Uterus (tissue), 4 donors: ENCODE data around the gene CHST15. TPM values are rescaled to one million over a fixed set of nuclear protein-coding genes. Genes with fewer than 3 reads are reported as not detected.

ENCODE experiments used
- DNase-seq, 2 donors: peaks; one replicate each; pipeline ENCODE4 v3.0.0-alpha.2; 2019 to 2020
- H3K27ac ChIP-seq, 2 donors: fragments of 200-600 bp; sonication (generic); 1 replicate in 1 of 2; 2 replicates in 1 of 2; pipeline ENCODE4 v1.5.1; 2016 to 2018
- H3K27me3 ChIP-seq, 2 donors: fragments of 200-600 bp; sonication (generic); one replicate each; pipeline ENCODE4 v1.5.1; 2018 to 2019; ENCODE audit warnings: control low read depth in 1 of 2
- H3K36me3 ChIP-seq, 2 donors: fragments of 200-600 bp; sonication (generic); one replicate each; pipeline ENCODE4 v1.5.1; 2019; ENCODE audit warnings: control low read depth in 1 of 2
- H3K4me1 ChIP-seq, 2 donors: fragments of 200-600 bp; sonication (generic); one replicate each; pipeline ENCODE4 v1.5.1; 2018 to 2019; ENCODE audit warnings: control low read depth in 1 of 2
- H3K4me3 ChIP-seq, 2 donors: fragments of 200-600 bp; sonication (generic); 1 replicate in 1 of 2; 2 replicates in 1 of 2; pipeline ENCODE4 v1.5.1; 2018 to 2019; ENCODE audit warnings: mild to moderate bottlenecking in 1 of 2
- H3K9me3 ChIP-seq, 2 donors: fragments of 200-600 bp; sonication (generic); one replicate each; pipeline ENCODE4 v1.5.1; 2019; ENCODE audit warnings: control low read depth in 1 of 2
- POLR2A ChIP-seq, 2 donors: fragments of 450-650 bp; IDR thresholded peaks; one replicate each; pipeline ENCODE4 v1.6.1; 2016; ENCODE audit warnings: antibody characterized with exemption in 2 of 2, mild to moderate bottlenecking in 1 of 2, moderate library complexity in 1 of 2
- intact Hi-C: fragments of 100-400 bp; cut with DNase I; formaldehyde crosslinking; loops from one replicate; pipeline ENCODE4 v1.15.1; 2023; ENCODE audit warnings: low total_unique reads
- total RNA-seq, 4 donors: library from RNA; depleted of rRNA in 3 of 4; stranded (reverse); fragments of >200 nt in 3 of 4; gene quantifications; one replicate each; pipeline versions ENCODE4 v1.1.0 to v1.2.4, GENCODE V29; 2014 to 2023
- TF ChIP-seq, protein P1 (sequence below), 4 experiments: fragments of 200-600 bp in 2 of 4; fragments of 450-650 bp in 2 of 4; sonication (generic) in 2 of 4; IDR thresholded peaks; one replicate each; pipeline ENCODE4 v1.5.1; 2016 to 2019; ENCODE audit warnings: antibody characterized with exemption in 4 of 4, mild to moderate bottlenecking in 2 of 4, moderate library complexity in 1 of 4
- donor health status: DM: yes; HTN: yes; CAD: no.

The CHST15 gene
- total RNA-seq, 4 donors from 2014 or later = 9.7 to 28.5 (median 17.8) TPM

DNA sequence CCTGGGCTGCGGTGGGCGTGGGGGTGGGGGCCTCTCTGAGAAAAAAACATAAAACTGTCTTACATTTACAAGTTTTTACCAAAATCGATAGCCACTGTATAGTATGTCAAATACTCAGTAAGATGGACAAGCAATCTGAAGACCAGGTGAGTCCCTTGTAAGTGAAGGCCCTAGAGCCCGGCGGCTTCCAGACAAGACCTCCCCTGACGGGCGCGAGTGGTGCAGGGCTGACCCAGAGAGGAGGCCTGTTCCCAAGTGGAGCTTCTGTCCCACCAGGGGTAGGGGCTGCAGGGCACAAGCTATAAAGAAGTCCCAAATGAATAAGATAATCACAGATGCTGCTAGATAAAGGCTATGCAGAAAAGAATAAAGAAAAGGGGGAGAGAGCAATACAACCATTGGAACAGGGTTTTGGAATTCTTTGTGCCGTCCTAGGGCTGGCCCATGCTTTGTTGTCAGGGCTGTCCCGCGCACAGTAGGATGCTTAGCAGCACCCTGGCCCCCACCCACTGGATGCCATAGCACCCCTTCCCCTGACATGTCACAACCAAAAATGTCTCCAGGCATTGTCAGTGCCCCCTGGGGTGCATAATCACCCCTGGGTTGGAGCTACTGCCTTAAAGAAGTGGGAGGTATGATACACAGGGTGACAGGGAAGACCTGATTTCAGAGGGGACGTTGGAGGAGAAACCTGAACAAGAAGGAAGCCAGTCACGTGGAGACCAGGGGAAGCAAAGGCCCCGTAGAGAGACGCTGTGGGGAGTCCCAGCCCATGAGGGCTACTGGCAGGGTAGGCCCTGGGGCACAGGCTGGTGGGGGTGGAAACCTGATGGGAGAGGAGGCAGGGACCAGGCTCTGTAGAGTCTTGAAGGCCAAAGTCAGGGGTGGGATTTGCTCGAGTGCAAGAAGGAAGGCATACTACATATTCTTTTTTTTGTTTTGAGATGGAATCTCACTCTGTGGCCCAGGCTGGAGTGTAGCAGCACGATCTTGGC, 43.1 kb downstream of the CHST15 start:
- no peak for DNase-seq

DNA sequence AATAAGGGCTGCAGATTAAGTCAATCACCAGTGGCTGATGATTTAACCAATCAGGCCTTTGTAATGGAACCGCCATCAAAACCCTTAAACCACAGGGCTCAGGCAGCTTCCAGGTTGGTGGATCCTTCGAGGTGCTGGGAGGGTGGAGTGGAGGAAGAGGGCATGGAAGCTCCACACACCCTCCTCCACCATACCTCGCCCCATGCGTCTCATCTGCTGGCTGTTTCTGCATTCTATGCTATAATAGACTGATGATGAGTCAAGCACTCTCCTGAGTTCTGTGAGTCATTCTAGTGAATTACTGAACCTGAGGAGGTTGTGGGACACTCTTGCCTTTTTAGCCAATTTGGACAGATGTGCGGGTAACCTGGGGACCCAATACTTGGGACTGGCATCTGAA, 43.9 kb downstream of the CHST15 start:
- Histone ChIP-seq H3K36me3 (no peaks in the 10 kb centered on the region), H3K27me3 (no peaks in the 10 kb centered on the region), H3K27ac (no peak overlapping the region), H3K9me3 (no peaks in the 10 kb centered on the region), H3K4me3 (no peak overlapping the region), H3K4me1 (no peaks in the 10 kb centered on the region)
- no peak for DNase-seq
- no peak for TF ChIP-seq POLR2A (IDR thresholded peaks at IDR 0.05)
- TF ChIP-seq, protein P1, sequence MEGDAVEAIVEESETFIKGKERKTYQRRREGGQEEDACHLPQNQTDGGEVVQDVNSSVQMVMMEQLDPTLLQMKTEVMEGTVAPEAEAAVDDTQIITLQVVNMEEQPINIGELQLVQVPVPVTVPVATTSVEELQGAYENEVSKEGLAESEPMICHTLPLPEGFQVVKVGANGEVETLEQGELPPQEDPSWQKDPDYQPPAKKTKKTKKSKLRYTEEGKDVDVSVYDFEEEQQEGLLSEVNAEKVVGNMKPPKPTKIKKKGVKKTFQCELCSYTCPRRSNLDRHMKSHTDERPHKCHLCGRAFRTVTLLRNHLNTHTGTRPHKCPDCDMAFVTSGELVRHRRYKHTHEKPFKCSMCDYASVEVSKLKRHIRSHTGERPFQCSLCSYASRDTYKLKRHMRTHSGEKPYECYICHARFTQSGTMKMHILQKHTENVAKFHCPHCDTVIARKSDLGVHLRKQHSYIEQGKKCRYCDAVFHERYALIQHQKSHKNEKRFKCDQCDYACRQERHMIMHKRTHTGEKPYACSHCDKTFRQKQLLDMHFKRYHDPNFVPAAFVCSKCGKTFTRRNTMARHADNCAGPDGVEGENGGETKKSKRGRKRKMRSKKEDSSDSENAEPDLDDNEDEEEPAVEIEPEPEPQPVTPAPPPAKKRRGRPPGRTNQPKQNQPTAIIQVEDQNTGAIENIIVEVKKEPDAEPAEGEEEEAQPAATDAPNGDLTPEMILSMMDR (IDR thresholded peaks at IDR 0.05) = no peak
- intact Hi-C loops = no loop called here

More for the DNA sequence above, 43.1 kb downstream of the CHST15 start:
- H3K27ac ChIP-seq = no peak overlapping the region
- H3K27me3 ChIP-seq = no peaks in the 10 kb centered on the region
- H3K4me3 ChIP-seq = no peak overlapping the region
- TF ChIP-seq POLR2A (IDR thresholded peaks at IDR 0.05) = no peak
- TF ChIP-seq, protein P1 (IDR thresholded peaks at IDR 0.05) = no peak
- intact Hi-C loops = no loop called here
- no peaks in the 10 kb centered on the region for H3K36me3 ChIP-seq
- H3K4me1 ChIP-seq = no peaks in the 10 kb centered on the region
- no peaks in the 10 kb centered on the region for H3K9me3 ChIP-seq

DNA sequence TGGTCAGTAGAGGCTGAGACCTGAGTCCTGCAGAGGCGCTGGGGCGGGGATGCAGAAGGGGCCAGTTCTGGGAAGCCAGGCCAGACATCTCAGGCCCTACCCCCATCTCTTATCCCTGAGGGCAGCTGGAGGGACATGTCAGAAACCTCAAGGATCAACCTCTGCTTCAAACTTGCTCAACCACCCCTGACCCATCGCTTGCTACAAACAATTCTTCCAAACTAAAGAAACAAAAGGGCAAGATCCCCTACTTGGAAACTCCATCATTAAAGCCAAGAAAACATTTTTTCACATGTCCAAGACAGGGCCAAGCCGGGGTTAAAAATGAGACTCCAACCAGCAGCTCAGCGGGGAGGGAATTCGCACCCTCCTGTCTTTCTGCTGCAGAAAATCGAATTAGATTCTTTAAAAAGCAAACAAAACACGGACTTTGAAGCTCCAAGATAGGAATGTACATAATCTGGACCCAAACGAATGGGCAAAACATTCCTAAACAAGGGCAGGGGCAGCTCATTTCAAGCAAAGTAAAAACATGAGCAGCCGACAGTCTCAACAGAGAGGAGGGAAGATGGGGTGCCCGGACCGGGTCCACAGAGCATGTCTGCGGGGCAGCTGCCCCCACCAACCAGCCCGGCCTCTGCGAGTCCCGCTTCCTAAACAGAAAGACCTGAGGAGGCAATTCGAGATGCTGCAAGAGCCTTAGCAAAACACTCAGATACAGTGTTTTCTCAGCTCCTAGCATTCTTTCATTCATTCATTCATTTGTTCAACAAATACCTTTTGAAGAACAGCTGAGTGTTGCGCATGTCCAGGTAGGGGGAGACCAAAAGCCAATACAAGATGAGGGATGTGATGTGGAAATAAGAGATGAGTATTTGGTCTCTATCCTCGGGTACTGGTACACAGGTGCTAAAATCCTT, 44.8 kb downstream of the CHST15 start:
- Histone ChIP-seq H3K4me3 (no peak overlapping the region), H3K4me1 (no peaks in the 10 kb centered on the region), H3K36me3 (no peaks in the 10 kb centered on the region), H3K27me3 (no peaks in the 10 kb centered on the region), H3K9me3 (no peaks in the 10 kb centered on the region), H3K27ac (no peak overlapping the region)
- intact Hi-C loops = no loop called here
- no peak for DNase-seq
- TF ChIP-seq, protein P1 (IDR thresholded peaks at IDR 0.05) = no peak
- TF ChIP-seq POLR2A (IDR thresholded peaks at IDR 0.05) = no peak

DNA sequence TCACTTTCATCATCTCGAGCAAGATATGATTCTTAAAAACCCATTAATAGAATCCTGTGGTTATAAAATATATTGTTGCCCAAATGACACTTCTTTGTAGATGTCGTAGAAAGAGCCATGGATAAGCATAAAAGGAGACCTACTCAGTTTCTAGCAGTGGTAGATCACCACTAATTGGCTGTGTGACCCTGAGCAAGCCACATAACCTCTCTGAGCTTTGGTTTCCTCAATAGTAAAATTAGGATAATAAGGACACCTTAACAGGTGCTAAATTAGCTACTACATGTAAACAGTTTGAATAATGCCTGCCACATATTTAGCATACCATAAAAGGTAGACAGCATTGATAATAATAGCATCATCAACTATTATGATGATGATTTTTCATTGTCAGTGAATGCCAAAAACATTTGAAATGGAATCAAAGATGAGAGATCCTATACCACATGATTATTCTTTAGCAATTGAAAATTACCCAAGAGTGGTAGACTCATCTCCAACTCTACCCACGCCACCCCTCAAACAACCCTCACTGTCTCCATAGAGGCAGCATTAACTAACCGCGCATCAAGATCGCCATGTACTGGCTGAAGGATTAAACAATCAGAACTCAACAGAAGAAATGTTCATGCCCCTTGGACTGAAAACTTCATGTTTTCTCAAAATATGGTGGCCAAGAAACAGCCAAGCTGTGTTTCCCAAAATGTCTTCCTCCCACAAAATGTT, 45.8 kb downstream of the CHST15 start:
- H3K27ac ChIP-seq = no peak overlapping the region
- H3K9me3 ChIP-seq = no peaks in the 10 kb centered on the region
- no peak for DNase-seq
- no peak for TF ChIP-seq POLR2A (IDR thresholded peaks at IDR 0.05)
- TF ChIP-seq, protein P1 (IDR thresholded peaks at IDR 0.05) = no peak
- H3K4me1 ChIP-seq = no peaks in the 10 kb centered on the region
- H3K36me3 ChIP-seq = no peaks in the 10 kb centered on the region
- no peak overlapping the region for H3K4me3 ChIP-seq
- intact Hi-C loops = no loop called here
- no peaks in the 10 kb centered on the region for H3K27me3 ChIP-seq
